Islet of Langerhans (tissue), 1 donor: ENCODE data around the gene SMURF2.
"Not testable (repeated sequence)": the region's sequence is repeated elsewhere in the genome, so short reads cannot be mapped to it uniquely, and the experiment has no call there.

Source experiments
- FAIRE-seq: peaks from one replicate; lab custom pipeline; 2011; peaks lifted over from hg19 to GRCh38; lab: Jason Lieb, UNC

The SMURF2 gene

GRCh38 chr17:64664299-64664981 lies 2.3 kb upstream of the SMURF2 start:
- not testable (repeated sequence) for FAIRE-seq

- FAIRE-seq, result not testable (repeated sequence)
Measured at GRCh38 chr17:64663836-64664235, 1.7 kb upstream of the SMURF2 start.

- FAIRE-seq, result no peak
Measured at GRCh38 chr17:64662774-64663367, 764 bp upstream of the SMURF2 start.

- FAIRE-seq, result no peak
Measured at GRCh38 chr17:64661726-64661975, 456 bp downstream of the SMURF2 start.

GRCh38 chr17:64660978-64661725 lies 955 bp downstream of the SMURF2 start:
- not testable (repeated sequence) for FAIRE-seq

GRCh38 chr17:64660195-64660977 lies 1.7 kb downstream of the SMURF2 start:
- FAIRE-seq, result not testable (repeated sequence)

GRCh38 chr17:64658931-64659330 lies 3.2 kb downstream of the SMURF2 start:
- FAIRE-seq, result no peak

GRCh38 chr17:64657610-64658125 lies 4.4 kb downstream of the SMURF2 start:
- FAIRE-seq, result no peak

GRCh38 chr17:64655704-64656103 lies 6.4 kb downstream of the SMURF2 start:
- FAIRE-seq, result no peak

- no peak for FAIRE-seq
Measured at GRCh38 chr17:64653985-64654355, 8.1 kb downstream of the SMURF2 start.

- FAIRE-seq, result no peak
Measured at GRCh38 chr17:64653325-64653984, 8.7 kb downstream of the SMURF2 start.

GRCh38 chr17:64651889-64652288 lies 10.2 kb downstream of the SMURF2 start:
- FAIRE-seq, result no peak

GRCh38 chr17:64648234-64648633 lies 13.9 kb downstream of the SMURF2 start:
- FAIRE-seq, result no peak

GRCh38 chr17:64647817-64648216 lies 14.3 kb downstream of the SMURF2 start:
- no peak for FAIRE-seq

- no peak for FAIRE-seq
Measured at GRCh38 chr17:64639516-64639915, 22.6 kb downstream of the SMURF2 start.

GRCh38 chr17:64638552-64639203 lies 23.4 kb downstream of the SMURF2 start:
- FAIRE-seq, result no peak

- FAIRE-seq, result no peak
Measured at GRCh38 chr17:64635647-64636305, 26.3 kb downstream of the SMURF2 start.

GRCh38 chr17:64634218-64634617 lies 27.9 kb downstream of the SMURF2 start:
- no peak for FAIRE-seq

GRCh38 chr17:64632606-64633005 lies 29.5 kb downstream of the SMURF2 start:
- no peak for FAIRE-seq

- FAIRE-seq, result no peak
Measured at GRCh38 chr17:64632194-64632593, 29.9 kb downstream of the SMURF2 start.
